GM12878 (cell line): ENCODE measurements around the gene CCHCR1. TPM values are rescaled to one million over a fixed set of nuclear protein-coding genes. Genes with fewer than 3 reads are reported as not detected.

Experiments used
- ATAC-seq: fragments of 200-7000 bp; cut with Tn5 transposase; 3 replicates; pipeline ENCODE4 v1.9.1; 2020; ENCODE audit warnings: mild to moderate bottlenecking, moderate library complexity
- BruUV-seq: library from RNA; stranded (reverse); fragments of 400-500 nt; replicated peaks from 2 replicates; lab custom pipeline; 2021; lab: Mats Ljungman, UMichigan
- CTCF ChIA-PET: fragments of 300-600 bp; sonication (Branson Sonifier 250); formaldehyde crosslinking; extraction: SDS; loops from one replicate; lab custom pipeline; 2021; ENCODE audit warnings: inconsistent platforms; lab: Yijun Ruan, JAX
- POLR2A ChIA-PET: fragments of 350-600 bp; formaldehyde crosslinking; extraction: SDS; loops from one replicate; lab custom pipeline; 2021; ENCODE audit warnings: inconsistent platforms; lab: Charles Lee
- RAD21 ChIA-PET: fragments of 300-600 bp; sonication (Branson Sonifier 250); formaldehyde crosslinking; loops from one replicate; lab custom pipeline; 2023; ENCODE audit warnings: antibody characterized with exemption; ENCODE audit not compliant: unreplicated experiment; lab: Charles Lee
- SMC1A ChIA-PET: fragments of 300-600 bp; sonication (Branson Sonifier 250); formaldehyde crosslinking; loops from one replicate; lab custom pipeline; 2023; ENCODE audit not compliant: unreplicated experiment, uncharacterized antibody; lab: Charles Lee
- DNase-seq: peaks from one replicate; pipeline ENCODE4 v3.0.0-alpha.2; 2011; ENCODE audit warnings: low read depth, low spot score
- FAIRE-seq: peaks from 3 replicates; lab custom pipeline; 2011; peaks lifted over from hg19 to GRCh38; lab: Jason Lieb, UNC
- H2AFZ ChIP-seq: 2 replicates; pipeline ENCODE4 v1.6.0; 2011; ENCODE audit warnings: low read depth, low read length, control low read depth; ENCODE audit not compliant: control insufficient read depth
- H3K27ac ChIP-seq: 2 replicates; pipeline ENCODE4 v1.5.1; 2011; ENCODE audit warnings: control low read depth; ENCODE audit not compliant: control insufficient read depth, insufficient read depth
- H3K27me3 ChIP-seq, 2 experiments: replicated peaks in 1 of 2; 2 replicates each; pipeline versions ENCODE4 v1.6.0 to v1.6.1; 2011; ENCODE audit warnings: low read length in 1 of 2; ENCODE audit not compliant: control insufficient read depth in 2 of 2, insufficient read depth in 2 of 2
- H3K36me3 ChIP-seq, 2 experiments: 2 replicates each; pipeline ENCODE4 v1.5.1; 2011; ENCODE audit warnings: low read length in 1 of 2; ENCODE audit not compliant: control insufficient read depth in 2 of 2, insufficient read depth in 2 of 2
- H3K4me1 ChIP-seq: 2 replicates; pipeline ENCODE4 v1.6.1; 2011; ENCODE audit warnings: mild to moderate bottlenecking, low read length, moderate library complexity, mixed read lengths; ENCODE audit not compliant: control insufficient read depth, insufficient read depth
- H3K4me2 ChIP-seq: 2 replicates; pipeline ENCODE4 v1.6.0; 2011; ENCODE audit warnings: control low read depth; ENCODE audit not compliant: control insufficient read depth, insufficient read depth
- H3K4me3 ChIP-seq: fragments of 200-600 bp; sonication (generic); 2 replicates; pipeline ENCODE4 v1.5.1; 2016
- H3K79me2 ChIP-seq: 2 replicates; pipeline ENCODE4 v1.6.0; 2011; ENCODE audit warnings: low read length; ENCODE audit not compliant: control insufficient read depth, insufficient read depth
- H3K9ac ChIP-seq: 2 replicates; pipeline ENCODE4 v1.8.0; 2011; ENCODE audit warnings: low read length, control low read depth, mixed read lengths; ENCODE audit not compliant: control insufficient read depth, insufficient read depth
- H3K9me3 ChIP-seq: replicated peaks from 3 replicates; pipeline ENCODE4 v1.5.1; 2011; ENCODE audit warnings: mild to moderate bottlenecking, low read length; ENCODE audit not compliant: control insufficient read depth, insufficient read depth
- H4K20me1 ChIP-seq: 2 replicates; pipeline ENCODE4 v1.6.0; 2011; ENCODE audit not compliant: control insufficient read depth, insufficient read depth
- BCL3 ChIP-seq: IDR thresholded peaks from 2 replicates; pipeline ENCODE4 v1.6.1; 2011; ENCODE audit warnings: borderline replicate concordance, low read depth, mild to moderate bottlenecking, moderate library complexity, low read length; ENCODE audit not compliant: insufficient read depth, poor library complexity, severe bottlenecking
- HDGF ChIP-seq: fragments of 450-650 bp; IDR thresholded peaks from 2 replicates; pipeline ENCODE4 v1.6.1; 2016; ENCODE audit warnings: antibody characterized with exemption
- KDM1A ChIP-seq: fragments of 200-600 bp; sonication (generic); IDR thresholded peaks from 2 replicates; pipeline ENCODE4 v1.6.1; 2016; ENCODE audit warnings: borderline replicate concordance
- RELA ChIP-seq: fragments of 450-650 bp; IDR thresholded peaks from 2 replicates; pipeline ENCODE4 v1.8.0; 2014; ENCODE audit warnings: borderline replicate concordance; ENCODE audit not compliant: partially characterized antibody
- SKIL ChIP-seq: fragments of 450-650 bp; IDR thresholded peaks from 2 replicates; pipeline ENCODE4 v1.6.1; 2017; ENCODE audit warnings: mild to moderate bottlenecking, low read depth, inconsistent platforms; ENCODE audit not compliant: poor library complexity, severe bottlenecking
- ZBTB11 ChIP-seq: fragments of 450-650 bp; formaldehyde crosslinking; IDR thresholded peaks from 2 replicates; pipeline ENCODE4 v1.5.0; 2022; ENCODE audit warnings: mild to moderate bottlenecking, missing genetic modification characterization
- WGBS: methylation state at CpG from one replicate; pipeline ENCODE4 v1.1.6; 2016; ENCODE audit warnings: low lambda C conversion rate; ENCODE audit not compliant: insufficient replicate concordance, insufficient coverage; ENCODE audit errors: missing lambda C conversion rate; 5-methylcytosine and 5-hydroxymethylcytosine counted together
- in situ Hi-C: fragments of 300-500 bp; cut with MboI; formaldehyde crosslinking; loops from 9 replicates; pipeline ENCODE4 v1.14.3; 2018; ENCODE audit warnings: mixed read lengths
- intact Hi-C: fragments of 100-400 bp; cut with micrococcal nuclease; formaldehyde crosslinking; loops from one replicate; pipeline ENCODE4 v1.14.2; 2022; ENCODE audit not compliant: unreplicated experiment
- polyA plus RNA-seq, 11 experiments: library from polyadenylated mRNA; depleted of rRNA in 4 of 11; unstranded in 6 of 11; stranded (reverse) in 5 of 11; fragments of >200 nt; fragmentation: Nextera tagmentation in 4 of 11; fragmentation: Illumina TruSeq in 1 of 11; extraction: Ambion mirVana in 4 of 11; extraction: Trizol in 1 of 11; gene quantifications; 1 replicate in 1 of 11; 2 replicates in 10 of 11; pipeline versions ENCODE4 v1.2.1 to v1.2.3, GENCODE V29; 2011 to 2016; ENCODE audit warnings: inconsistent platforms in 2 of 11, missing spikeins in 2 of 11, low read depth in 1 of 11
- total RNA-seq, 4 experiments: library from RNA; depleted of rRNA in 3 of 4; stranded (reverse); fragments of >200 nt in 3 of 4; fragmentation: Illumina TruSeq in 1 of 4; extraction: Trizol in 1 of 4; gene quantifications; 2 replicates each; pipeline versions ENCODE4 v1.2.1 to v1.2.3, GENCODE V29; 2013 to 2021

CCHCR1 gene
- total and polyA plus RNA-seq, 10 of the 15 experiments (the other 5 are each of a cell fraction or from before 2014, with no cell fraction given), result 1.0 to 35.2 (median 24.7) TPM

- DNase-seq (no peak), ATAC-seq (no peak), FAIRE-seq (no peak)
- intact Hi-C loops, result no loop called here
- CTCF ChIA-PET, result interaction anchor here (0.8 to 22.9 kb wide), 7 partner anchors 10 to 228 kb away, joined by 3 to 326 read pairs (median 13); partner anchors contain the start of genes CCHCR1 and TCF19
- H3K79me2 ChIP-seq, result no peaks in the 10 kb centered on the region
- H3K4me3 ChIP-seq, result 0 out of 2 replicates have a peak within 1 kb of the TSS, but pooled peaks have one; percentile 29
- H3K9ac ChIP-seq, result no peak within 1 kb of the TSS
- no peak within 1 kb of the TSS for H3K4me2 ChIP-seq
- TF ChIP-seq KDM1A (no peak), RELA (no peak)
- TF ChIP-seq, all 136 proteins: peak for 0
- 48% methylated on average over 4 of the region's 4 CpGs for WGBS
- Histone ChIP-seq H3K4me1 (peaks cover 3% of the 10 kb centered on the region), H3K27me3 (no peaks in the 10 kb centered on the region), H2AFZ (no peak within 1 kb of the TSS), H3K36me3 (no peaks in the 10 kb centered on the region), H3K9me3 (no peaks in the 10 kb centered on the region; the same call in 2 of the 3 replicates), H3K27ac (no peak within 1 kb of the TSS), H4K20me1 (no peaks in the 10 kb centered on the region)
- POLR2A ChIA-PET, result interaction anchor here (0.8 to 1.5 kb wide), 2 partner anchors 22 to 52 kb away, joined by 3 read pairs; no protein-coding TSS in a partner anchor
- no TSS peak for BruUV-seq
- SMC1A ChIA-PET, result interaction anchor here (0.7 to 5.8 kb wide), 10 partner anchors 9 to 227 kb away, joined by 3 to 52 read pairs (median 4); no protein-coding TSS in a partner anchor
- in situ Hi-C loops, result loop anchor here (5.0 kb wide), 2 partner anchors 53 to 228 kb away; no protein-coding TSS in a partner anchor
- RAD21 ChIA-PET, result interaction anchor here (0.9 to 1.9 kb wide), 5 partner anchors 11 to 55 kb away, joined by 3 to 9 read pairs (median 3); no protein-coding TSS in a partner anchor
Measured at GRCh38 chr6:31138982-31139381, 18.6 kb downstream of the CCHCR1 start, which contains the start of gene PSORS1C2. Gene PSORS1C2, minus strand, starts transcription at chr6:31139066. Its CDS starts 40 bp downstream, at chr6:31139026.

- intact Hi-C loops, result loop anchor here (2.0 kb wide), 1 partner anchor 231 kb away; no protein-coding TSS in a partner anchor
- H2AFZ ChIP-seq, result no peak overlapping the region
- TF ChIP-seq BCL3, result no peak
- TF ChIP-seq HDGF, result no peak
- TF ChIP-seq ZBTB11, result no peak
- TF ChIP-seq SKIL, result no peak
Measured at GRCh38 chr6:31135710-31136109, 21.9 kb downstream of the CCHCR1 start.

More at GRCh38 chr6:31135710-31136109, 21.9 kb downstream of the CCHCR1 start:
- H3K36me3 ChIP-seq, result no peaks in the 10 kb centered on the region
- ATAC-seq, result peak; percentile 62
- RAD21 ChIA-PET, result interaction anchor here (0.7 to 1.6 kb wide), 5 partner anchors 57 to 231 kb away, joined by 4 to 13 read pairs (median 4); no protein-coding TSS in a partner anchor
- no peak overlapping the region for H3K9ac ChIP-seq
- no peaks in the 10 kb centered on the region for H4K20me1 ChIP-seq
- POLR2A ChIA-PET, result interaction anchor here (0.6 kb wide), 1 partner anchor 435 kb away, joined by 3 read pairs; no protein-coding TSS in a partner anchor
- SMC1A ChIA-PET, result interaction anchor here (0.7 to 5.8 kb wide), 3 partner anchors 9 to 59 kb away, joined by 3 to 52 read pairs (median 5); no protein-coding TSS in a partner anchor
- no peak for DNase-seq
- in situ Hi-C loops, result loop anchor here (5.0 kb wide), 2 partner anchors 57 to 232 kb away; no protein-coding TSS in a partner anchor
- no peak overlapping the region for H3K4me2 ChIP-seq
- no TSS peak for BruUV-seq
- H3K4me1 ChIP-seq, result peaks cover 3% of the 10 kb centered on the region
- no peak overlapping the region for H3K4me3 ChIP-seq
- no peaks in the 10 kb centered on the region for H3K27me3 ChIP-seq
- H3K79me2 ChIP-seq, result no peaks in the 10 kb centered on the region
- CTCF ChIA-PET, result interaction anchor here (1.0 to 22.9 kb wide), 6 partner anchors 20 to 231 kb away, joined by 3 to 326 read pairs (median 4); no protein-coding TSS in a partner anchor
- FAIRE-seq, result no peak
- no peak overlapping the region for H3K27ac ChIP-seq
- 26% methylated on average over 10 of the region's 10 CpGs for WGBS
- no peaks in the 10 kb centered on the region; the same call in 2 of the 3 replicates for H3K9me3 ChIP-seq
